GM23248 (cell line): ENCODE data around the gene FCN1. TPM values are rescaled to one million over a fixed set of nuclear protein-coding genes. Genes with fewer than 3 reads are reported as not detected.

Experiments used
- DNase-seq: peaks from one replicate; pipeline ENCODE4 v3.0.0-alpha.2; 2015
- H2AFZ ChIP-seq: fragments of 200-600 bp; sonication (generic); 2 replicates; pipeline ENCODE4 v1.6.1; 2016; ENCODE audit warnings: antibody characterized with exemption
- H3F3A ChIP-seq: fragments of 200-600 bp; sonication (generic); 2 replicates; pipeline ENCODE4 v1.6.1; 2016; ENCODE audit warnings: mild to moderate bottlenecking, antibody characterized with exemption, mixed run types; ENCODE audit not compliant: insufficient read depth
- H3K27ac ChIP-seq: fragments of 200-600 bp; sonication (generic); 2 replicates; pipeline ENCODE4 v1.5.1; 2016; ENCODE audit warnings: mild to moderate bottlenecking
- H3K27me3 ChIP-seq: fragments of 200-600 bp; sonication (generic); replicated peaks from 2 replicates; pipeline ENCODE4 v1.6.1; 2016; ENCODE audit warnings: mild to moderate bottlenecking; ENCODE audit not compliant: insufficient read depth
- H3K36me3 ChIP-seq: fragments of 200-600 bp; sonication (generic); 2 replicates; pipeline ENCODE4 v1.6.1; 2016; ENCODE audit warnings: low read depth, mild to moderate bottlenecking
- H3K4me1 ChIP-seq: fragments of 200-600 bp; sonication (generic); 2 replicates; pipeline ENCODE4 v1.6.1; 2016; ENCODE audit warnings: mild to moderate bottlenecking; ENCODE audit not compliant: insufficient read depth
- H3K4me2 ChIP-seq: fragments of 200-600 bp; sonication (generic); one replicate; pipeline ENCODE4 v1.6.1; 2016; ENCODE audit warnings: mild to moderate bottlenecking; ENCODE audit not compliant: unreplicated experiment
- H3K4me3 ChIP-seq: fragments of 200-600 bp; sonication (generic); 2 replicates; pipeline ENCODE4 v1.5.1; 2016; ENCODE audit warnings: mild to moderate bottlenecking
- H3K79me2 ChIP-seq: fragments of 200-600 bp; sonication (generic); 2 replicates; pipeline ENCODE4 v1.6.1; 2016; ENCODE audit warnings: mild to moderate bottlenecking; ENCODE audit not compliant: insufficient read depth
- H3K9ac ChIP-seq: fragments of 200-600 bp; sonication (generic); 2 replicates; pipeline ENCODE4 v1.6.1; 2016; ENCODE audit warnings: mild to moderate bottlenecking
- H3K9me2 ChIP-seq: fragments of 200-600 bp; sonication (generic); 2 replicates; pipeline ENCODE4 v1.6.1; 2016; ENCODE audit warnings: mixed run types, mild to moderate bottlenecking, moderate library complexity; ENCODE audit not compliant: insufficient read depth
- H3K9me3 ChIP-seq: fragments of 200-600 bp; sonication (generic); one replicate; pipeline ENCODE4 v1.6.1; 2017; ENCODE audit warnings: low read depth
- H4K20me1 ChIP-seq: fragments of 200-600 bp; sonication (generic); 2 replicates; pipeline ENCODE4 v1.6.0; 2016; ENCODE audit not compliant: insufficient read depth
- EZH2 ChIP-seq: fragments of 200-600 bp; sonication (generic); IDR thresholded peaks from 2 replicates; pipeline ENCODE4 v1.6.1; 2018; ENCODE audit warnings: antibody characterized with exemption, mild to moderate bottlenecking; ENCODE audit not compliant: insufficient read depth, poor library complexity, severe bottlenecking
- EZH2phosphoT487 ChIP-seq: fragments of 200-600 bp; sonication (generic); IDR thresholded peaks from 2 replicates; pipeline ENCODE4 v1.6.1; 2018; ENCODE audit warnings: antibody characterized with exemption, moderate library complexity, mild to moderate bottlenecking, low read depth; ENCODE audit not compliant: insufficient read depth
- WGBS, 2 experiments: methylation state at CpG; one replicate each; pipeline ENCODE4 v1.1.6; 2015 to 2017; ENCODE audit warnings: low lambda C conversion rate in 2 of 2, low coverage in 1 of 2; ENCODE audit errors: missing lambda C conversion rate in 2 of 2; 5-methylcytosine and 5-hydroxymethylcytosine counted together
- in situ Hi-C: fragments of 300-500 bp; cut with MboI; formaldehyde crosslinking; loops from 2 replicates; pipeline ENCODE4 v1.15.0; 2020
- polyA plus RNA-seq: library from polyadenylated mRNA; unstranded; fragments of >200 nt; fragmentation: Nextera tagmentation; extraction: Ambion mirVana; gene quantifications from 2 replicates; pipeline ENCODE4 v1.2.1, GENCODE V29; 2016
- total RNA-seq: library from RNA; depleted of rRNA; stranded (reverse); fragments of >200 nt; shearing (Covaris generic); gene quantifications from 2 replicates; pipeline ENCODE4 v1.2.3, GENCODE V29; 2014

The FCN1 gene
- total and polyA plus RNA-seq, 2 experiments from 2014 or later, result not detected

DNA sequence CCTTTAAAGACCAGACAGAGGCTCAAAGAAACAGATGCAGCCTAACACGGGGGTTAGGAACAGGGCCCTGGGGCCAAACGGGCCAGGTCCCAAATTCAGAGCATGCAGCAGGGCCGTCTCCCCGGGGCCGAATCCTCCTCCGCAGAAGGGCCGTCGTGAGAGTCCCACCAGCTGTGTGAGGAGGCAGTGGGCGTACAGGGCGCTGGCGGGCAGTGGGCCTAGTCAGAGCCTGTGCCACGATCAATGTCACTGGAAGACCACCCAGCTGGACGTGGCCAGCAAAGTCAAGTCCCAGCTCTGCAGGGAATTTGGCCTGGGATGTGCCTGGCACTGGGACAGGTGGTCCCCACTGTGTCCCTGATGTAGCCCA is 52.9 kb downstream of the FCN1 start:
- Histone ChIP-seq H3K79me2 (no peaks in the 10 kb centered on the region), H3K9me3 (no peaks in the 10 kb centered on the region), H2AFZ (no peak overlapping the region), H4K20me1 (no peaks in the 10 kb centered on the region), H3K9ac (no peak overlapping the region), H3K9me2 (no peaks in the 10 kb centered on the region), H3F3A (no peaks in the 10 kb centered on the region), H3K4me1 (no peaks in the 10 kb centered on the region), H3K4me3 (no peak overlapping the region), H3K27ac (no peak overlapping the region), H3K4me2 (no peak overlapping the region), H3K36me3 (no peaks in the 10 kb centered on the region), H3K27me3 (0 out of 2 replicates have a peak, but pooled peaks cover 5% of the 10 kb centered on the region)
- WGBS, 2 experiments, result 62 to 67% methylated on average over 13 of the region's 13 CpGs
- TF ChIP-seq EZH2phosphoT487, result no peak
- no peak for TF ChIP-seq EZH2
- in situ Hi-C loops, result no loop called here
- no peak for DNase-seq

DNA sequence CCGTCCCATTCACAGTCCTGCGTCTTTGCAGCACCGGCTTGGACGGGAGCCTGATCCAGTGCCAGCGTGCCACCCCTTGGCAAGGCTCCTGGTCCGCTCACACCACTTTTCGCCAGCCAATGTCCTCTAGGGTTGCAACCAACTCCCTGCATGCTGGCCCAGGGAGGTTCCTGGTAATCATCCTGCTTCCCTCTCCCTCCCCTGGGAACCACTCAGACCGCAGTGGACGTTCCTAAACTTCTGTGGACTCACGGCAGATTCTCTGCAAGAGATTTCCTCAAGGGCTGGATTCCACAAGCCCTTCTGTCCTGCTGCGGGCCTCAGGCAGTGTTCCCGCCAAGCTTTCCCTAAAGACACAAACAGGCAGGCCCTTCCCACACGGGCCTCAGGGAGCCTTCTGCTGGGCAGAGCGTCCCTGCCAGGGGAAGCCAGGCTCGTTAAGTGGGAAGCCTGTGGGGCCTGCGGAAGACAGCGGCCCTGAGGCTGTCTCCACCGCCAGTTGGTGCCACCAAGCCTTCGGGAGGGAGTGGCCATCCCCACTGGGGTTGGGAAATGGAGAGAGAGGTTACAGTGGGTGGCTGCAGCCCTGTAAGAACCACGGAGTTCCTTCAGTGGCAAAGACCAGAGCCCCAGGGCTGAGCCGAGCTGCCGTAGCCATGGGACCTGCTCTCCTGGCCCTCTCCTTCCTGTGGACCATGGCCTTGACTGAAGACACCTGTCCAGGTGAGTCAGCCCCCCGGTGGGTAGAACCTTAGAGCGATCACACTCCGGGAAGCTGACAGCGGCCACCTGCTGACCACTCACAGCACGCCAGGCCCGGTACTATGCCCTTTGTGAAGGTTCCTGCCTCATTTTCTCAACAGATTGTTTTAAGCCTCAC is 53.5 kb downstream of the FCN1 start:
- WGBS, 2 experiments, result 66 to 67% methylated on average over 25 to 27 of the region's 28 CpGs
- Histone ChIP-seq H3K4me2 (no peak overlapping the region), H3K4me3 (no peak overlapping the region), H3K9me3 (no peaks in the 10 kb centered on the region), H3K27ac (no peak overlapping the region), H4K20me1 (no peaks in the 10 kb centered on the region), H3K79me2 (no peaks in the 10 kb centered on the region), H3K27me3 (0 out of 2 replicates have a peak, but pooled peaks cover 5% of the 10 kb centered on the region), H3K9ac (no peak overlapping the region), H3K36me3 (no peaks in the 10 kb centered on the region), H3K4me1 (no peaks in the 10 kb centered on the region), H2AFZ (no peak overlapping the region), H3K9me2 (no peaks in the 10 kb centered on the region), H3F3A (no peaks in the 10 kb centered on the region)
- in situ Hi-C loops, result no loop called here
- no peak for DNase-seq
- no peak for TF ChIP-seq EZH2phosphoT487
- no peak for TF ChIP-seq EZH2

DNA sequence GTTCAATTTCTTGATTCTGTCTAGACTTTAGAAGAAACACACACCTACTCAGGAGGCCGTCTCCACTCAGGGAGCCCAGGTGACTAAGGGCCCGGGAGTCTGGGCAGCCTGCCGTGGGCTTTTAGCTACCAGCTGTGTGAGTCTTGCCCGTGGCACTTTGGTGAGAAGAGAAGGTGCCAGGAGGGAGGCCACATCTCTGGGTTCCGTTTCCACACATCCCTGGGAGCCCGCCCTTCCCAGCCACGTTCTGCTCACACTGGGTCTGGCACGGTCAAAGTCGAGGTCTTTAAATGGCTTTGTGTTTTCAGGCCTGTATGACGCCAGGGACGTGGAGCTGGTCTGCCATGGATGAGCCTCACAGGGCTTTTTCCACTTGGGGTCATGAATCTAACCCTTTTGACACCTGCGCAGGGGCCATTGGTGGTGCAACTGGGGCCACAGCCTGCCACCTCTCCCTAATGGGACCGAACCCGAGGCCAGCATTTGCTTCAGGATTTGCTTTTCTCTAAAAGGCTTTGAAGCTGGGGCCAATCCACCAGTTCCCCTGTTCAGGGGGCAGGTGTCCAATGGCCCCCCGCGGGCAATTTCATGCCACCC is 54.3 kb downstream of the FCN1 start:
- Histone ChIP-seq H3K27me3 (0 out of 2 replicates have a peak, but pooled peaks cover 5% of the 10 kb centered on the region), H3K9me3 (no peaks in the 10 kb centered on the region), H3K9me2 (no peaks in the 10 kb centered on the region), H3K4me1 (no peaks in the 10 kb centered on the region), H3K9ac (no peak overlapping the region), H3K4me2 (no peak overlapping the region), H3K4me3 (no peak overlapping the region), H3K27ac (no peak overlapping the region), H3F3A (no peaks in the 10 kb centered on the region), H2AFZ (no peak overlapping the region), H3K79me2 (no peaks in the 10 kb centered on the region), H4K20me1 (no peaks in the 10 kb centered on the region), H3K36me3 (no peaks in the 10 kb centered on the region)
- DNase-seq, result no peak
- 73 to 76% methylated on average over 16 of the region's 16 CpGs for WGBS, 2 experiments
- TF ChIP-seq EZH2phosphoT487 (no peak), EZH2 (no peak)
- in situ Hi-C loops, result no loop called here

DNA sequence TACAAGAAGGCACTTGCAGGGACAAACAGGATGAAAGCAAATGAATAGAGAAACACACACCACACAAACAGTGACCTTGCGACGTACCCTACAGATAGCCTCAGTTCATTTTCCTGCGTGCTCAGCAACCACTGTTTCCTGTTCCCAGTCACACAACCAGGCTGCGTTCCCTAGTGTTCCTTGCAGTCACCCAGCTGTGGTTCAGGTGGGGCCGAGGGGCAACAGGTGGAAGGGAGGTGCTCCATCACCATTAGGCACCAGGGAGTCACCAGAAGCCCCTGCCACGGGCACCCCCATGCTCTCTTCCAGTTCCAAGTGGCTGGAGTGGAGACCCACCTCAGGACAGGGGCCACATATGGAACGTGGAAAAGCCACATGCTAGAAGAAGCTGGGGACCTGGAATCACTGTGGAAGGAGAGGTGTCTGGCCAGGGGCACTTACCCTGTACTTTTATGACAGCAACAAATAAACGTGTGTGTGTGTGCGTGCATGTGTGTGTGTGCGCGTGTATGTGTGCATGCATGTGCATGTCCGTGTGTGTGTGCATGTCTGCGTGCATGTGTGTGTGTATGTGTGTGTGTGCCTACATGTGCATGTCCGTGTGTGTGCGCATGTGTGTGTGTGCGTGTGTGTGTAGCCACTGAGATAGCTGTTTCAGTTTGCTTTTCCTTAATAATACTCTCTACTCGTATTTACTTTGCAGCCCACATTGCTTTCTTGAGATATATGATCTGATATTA is 55.9 kb downstream of the FCN1 start:
- Histone ChIP-seq H3K9ac (no peak overlapping the region), H3K9me3 (no peaks in the 10 kb centered on the region), H4K20me1 (no peaks in the 10 kb centered on the region), H3F3A (peaks cover 8% of the 10 kb centered on the region), H3K79me2 (no peaks in the 10 kb centered on the region), H3K4me3 (no peak overlapping the region), H3K36me3 (no peaks in the 10 kb centered on the region), H2AFZ (no peak overlapping the region), H3K4me1 (no peaks in the 10 kb centered on the region), H3K4me2 (no peak overlapping the region), H3K9me2 (no peaks in the 10 kb centered on the region), H3K27ac (no peak overlapping the region), H3K27me3 (0 out of 2 replicates have a peak, but pooled peaks cover 5% of the 10 kb centered on the region)
- in situ Hi-C loops, result no loop called here
- WGBS, 2 experiments, result 72 to 74% methylated on average over 17 of the region's 17 CpGs
- DNase-seq, result no peak
- TF ChIP-seq EZH2 (no peak), EZH2phosphoT487 (no peak)
